H1 (cell line): ENCODE data around the gene SLC12A4.

Experiments used
- CTCF ChIP-seq, 3 experiments: IDR thresholded peaks; 1 replicate in 2 of 3; 2 replicates in 1 of 3; pipeline versions ENCODE4 v1.5.1 to v1.6.1; 2011; ENCODE audit warnings: low read length in 3 of 3, mild to moderate bottlenecking in 3 of 3, inconsistent platforms in 2 of 3, low read depth in 1 of 3, moderate library complexity in 1 of 3; ENCODE audit not compliant: insufficient read depth in 1 of 3; ENCODE audit errors: control extremely low read depth in 1 of 3
- E2F6 ChIP-seq: IDR thresholded peaks from 2 replicates; pipeline ENCODE4 v1.6.1; 2012; ENCODE audit warnings: inconsistent platforms
- YY1 ChIP-seq: IDR thresholded peaks from 2 replicates; pipeline ENCODE4 v1.6.1; 2011; ENCODE audit warnings: low read depth, mild to moderate bottlenecking, low read length
- ZNF274 ChIP-seq: IDR thresholded peaks from 2 replicates; pipeline ENCODE4 v1.7.0; 2012; ENCODE audit warnings: low read length, borderline replicate concordance; ENCODE audit errors: extremely low read depth

- TF ChIP-seq ZNF274, result no peak
- no peak for TF ChIP-seq YY1
- TF ChIP-seq E2F6, result no peak
- no peak for TF ChIP-seq CTCF (IDR thresholded peaks at IDR 0.05; ENCODE audit: control extremely low read depth in 1 of 3, insufficient read depth in 1 of 3, low read depth in 1 of 3, low read length in 3 of 3)
Measured at GRCh38 chr16:67907397-67908180, 60.8 kb downstream of the SLC12A4 start.
